Stimulated activated CD4-positive, alpha-beta T cell treated with anti-CD3 and anti-CD28 coated beads, Interleukin-4, amount 100 ng/mL, for 4 hours (primary cell): Measurements from ENCODE around the gene SHANK2.
"Not testable (repeated sequence)": the region's sequence is repeated elsewhere in the genome, so short reads cannot be mapped to it uniquely, and the experiment has no call there.

Source experiments
- DNase-seq, 2 experiments: peaks; one replicate each; pipeline ENCODE4 v3.0.0-alpha.2; 2020

Gene SHANK2

DNA sequence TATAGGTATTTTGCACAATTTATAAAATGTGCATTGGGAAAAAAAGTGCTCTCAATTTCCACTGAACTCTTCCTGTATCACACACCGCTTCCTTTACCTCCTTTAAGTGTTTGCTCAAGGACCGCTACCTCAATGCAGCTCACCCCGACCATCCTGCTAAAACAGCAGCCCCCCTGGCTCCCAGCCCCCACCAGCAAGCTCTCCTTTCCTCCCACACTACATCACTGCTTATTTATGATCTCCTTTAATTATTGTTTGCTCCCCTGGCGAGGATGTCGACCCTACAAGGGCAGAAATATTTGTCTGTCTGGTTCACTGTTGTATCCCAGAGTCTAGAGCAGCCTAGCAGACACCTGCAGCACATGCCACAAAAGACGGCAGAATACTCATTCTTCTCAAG lies 10.0 kb downstream of the SHANK2 start:
- no peak for DNase-seq

DNA sequence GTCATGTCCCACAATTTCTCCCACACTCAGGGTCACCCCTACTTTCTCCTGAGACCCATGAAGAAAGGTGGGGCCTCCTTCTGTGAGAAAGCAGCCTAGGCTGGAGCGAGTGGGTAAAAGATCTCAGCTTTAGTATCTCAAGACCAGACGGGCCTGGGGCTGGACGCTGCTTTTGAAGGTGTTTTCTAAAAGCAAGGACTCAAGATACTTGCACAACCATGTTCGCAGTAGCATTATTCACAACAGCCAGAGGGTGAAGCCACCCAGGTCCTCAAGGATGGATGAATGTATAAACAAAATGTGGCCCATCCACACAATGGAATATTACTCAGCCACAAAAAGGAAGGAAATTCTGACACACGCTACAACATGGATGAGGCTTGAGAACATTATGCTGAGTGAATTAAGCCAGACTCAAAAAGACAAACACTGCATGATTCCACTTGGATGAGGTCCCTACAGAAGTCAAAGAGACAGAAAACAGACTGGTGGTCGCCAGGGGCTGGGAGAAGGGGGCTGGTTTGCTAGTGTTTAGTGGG lies 10.6 kb downstream of the SHANK2 start:
- DNase-seq = no peak

DNA sequence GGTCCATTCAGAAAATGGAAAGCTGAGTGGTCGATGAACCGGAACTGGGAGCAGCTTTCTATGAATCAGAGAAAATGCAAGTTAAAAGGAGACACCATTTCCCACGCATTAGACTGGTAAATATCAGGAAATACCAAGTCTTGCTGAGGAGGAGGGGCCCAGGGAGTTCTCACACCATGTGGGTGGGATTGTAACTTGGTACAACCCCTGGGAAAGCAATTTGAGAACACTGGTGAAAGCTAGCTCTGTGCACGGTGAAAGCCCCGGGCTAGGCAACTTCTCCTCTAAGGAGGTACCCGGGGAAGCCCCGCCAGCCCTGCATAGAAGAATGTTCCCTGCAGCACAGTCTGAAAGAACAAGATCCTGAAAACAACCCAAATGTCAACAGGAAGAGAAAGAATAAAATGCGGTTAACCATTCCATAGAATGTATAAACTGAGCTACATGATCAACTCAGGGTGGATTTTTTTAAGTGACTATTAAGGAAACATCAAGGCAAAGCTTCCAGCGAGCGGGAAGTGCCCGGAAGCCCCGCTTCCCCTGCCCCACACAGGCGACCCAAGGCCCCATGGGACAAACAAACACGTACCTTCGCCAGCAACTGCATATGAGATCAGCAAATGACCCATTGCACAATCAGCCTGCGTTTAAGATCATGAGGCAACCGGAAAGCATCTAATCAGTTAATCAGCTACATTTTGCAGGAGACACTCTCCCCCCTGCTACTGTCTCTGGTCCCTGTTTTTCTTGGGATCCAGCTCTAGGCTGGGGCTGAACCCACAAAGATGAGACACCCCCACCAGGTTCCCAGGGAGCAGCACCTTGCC lies 11.3 kb downstream of the SHANK2 start:
- DNase-seq = no peak

DNA sequence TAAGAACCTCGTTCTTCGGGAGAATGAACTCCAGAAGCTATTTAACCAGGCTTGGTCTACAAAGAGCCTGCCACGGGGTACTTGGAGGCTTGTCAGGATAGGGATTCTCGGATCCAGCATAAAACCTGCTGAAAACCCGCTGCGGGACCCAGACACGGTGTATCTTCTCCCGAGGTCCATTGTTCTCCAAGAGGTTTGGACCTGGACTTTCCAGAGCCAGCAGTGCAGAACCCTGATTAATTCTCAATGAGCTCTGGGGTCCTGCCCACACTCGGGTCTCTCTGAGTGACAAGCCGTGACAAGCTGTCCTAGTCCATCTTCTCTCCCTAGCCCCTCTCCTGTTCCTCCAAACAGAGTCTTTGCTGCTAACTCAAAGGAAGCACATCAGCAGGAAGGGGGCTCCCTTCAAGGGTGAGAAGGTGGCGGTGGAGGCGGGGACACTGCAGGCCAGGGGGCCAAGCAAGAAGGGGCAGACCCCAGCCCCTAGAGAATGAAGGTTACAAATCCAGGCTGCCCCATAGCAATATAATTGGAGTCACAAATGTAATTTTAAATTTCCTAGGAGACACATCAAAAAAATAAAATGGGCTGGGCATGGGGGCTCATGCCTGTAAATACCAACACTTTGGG lies 12.2 kb downstream of the SHANK2 start:
- no peak for DNase-seq

DNA sequence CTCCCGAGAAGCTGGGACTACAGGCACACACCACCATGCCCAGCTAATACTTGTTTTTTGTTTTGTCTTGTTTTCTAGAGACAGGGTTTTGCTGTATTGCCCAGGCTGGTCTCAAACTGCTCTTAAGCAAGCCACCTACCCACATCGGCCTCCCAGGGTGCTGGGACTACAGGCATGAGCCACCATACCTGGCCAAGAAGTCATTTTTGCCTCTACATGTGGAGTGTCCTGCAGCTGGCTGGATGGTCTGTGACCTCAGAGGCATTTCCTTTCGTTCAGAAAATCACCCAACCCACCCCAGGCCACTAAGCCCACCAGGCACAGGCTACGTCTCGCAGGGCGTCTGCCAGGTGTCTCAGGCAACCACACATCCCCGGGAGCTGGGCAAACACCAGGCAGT lies 12.8 kb downstream of the SHANK2 start:
- DNase-seq = no peak

DNA sequence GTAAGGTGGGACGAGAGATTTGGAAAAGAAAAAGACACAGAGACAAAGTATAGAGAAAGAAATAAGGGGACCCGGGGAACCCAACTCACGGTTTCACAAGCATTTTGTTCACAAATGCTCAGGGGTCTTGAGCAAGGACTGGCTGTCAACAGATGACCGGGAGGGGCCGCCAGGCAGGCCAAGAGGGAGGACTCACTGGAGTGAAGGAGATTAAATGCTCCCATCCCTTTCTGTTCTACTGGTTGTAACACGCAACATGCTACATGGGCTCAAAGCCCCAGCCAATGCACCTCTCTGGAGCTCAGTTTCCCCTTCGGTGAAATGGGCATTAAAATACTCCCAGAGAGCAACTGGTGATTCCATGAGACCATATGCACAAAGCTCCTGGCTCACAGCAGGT lies 13.4 kb downstream of the SHANK2 start:
- DNase-seq = no peak

DNA sequence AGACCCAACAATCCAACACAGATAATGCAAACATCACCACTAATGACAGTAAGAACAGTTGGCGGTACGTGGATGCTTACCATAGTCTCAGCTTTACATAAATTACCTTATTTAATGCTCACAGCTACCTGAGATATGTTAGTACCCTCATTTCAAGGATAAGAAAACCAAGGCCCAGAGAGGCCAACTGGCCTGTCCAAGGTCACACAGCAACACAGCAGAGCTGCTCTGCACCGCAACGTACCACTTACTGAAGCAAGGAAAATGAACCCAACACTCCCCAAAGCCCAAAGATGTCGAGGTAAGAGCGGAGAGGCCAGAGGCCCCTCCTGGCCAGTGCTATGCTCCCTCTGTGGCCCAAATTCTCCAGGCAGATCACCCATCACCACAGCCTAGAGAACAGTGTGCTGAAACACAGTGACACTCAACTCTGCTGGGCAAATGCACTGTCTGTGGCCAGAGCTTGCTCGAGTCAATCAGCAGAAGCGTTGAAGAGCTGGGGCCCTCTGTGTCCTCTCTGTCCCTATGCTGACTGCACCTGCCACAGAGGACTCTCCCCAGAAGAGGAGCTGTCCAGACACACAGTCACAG lies 14.0 kb downstream of the SHANK2 start:
- no peak for DNase-seq

DNA sequence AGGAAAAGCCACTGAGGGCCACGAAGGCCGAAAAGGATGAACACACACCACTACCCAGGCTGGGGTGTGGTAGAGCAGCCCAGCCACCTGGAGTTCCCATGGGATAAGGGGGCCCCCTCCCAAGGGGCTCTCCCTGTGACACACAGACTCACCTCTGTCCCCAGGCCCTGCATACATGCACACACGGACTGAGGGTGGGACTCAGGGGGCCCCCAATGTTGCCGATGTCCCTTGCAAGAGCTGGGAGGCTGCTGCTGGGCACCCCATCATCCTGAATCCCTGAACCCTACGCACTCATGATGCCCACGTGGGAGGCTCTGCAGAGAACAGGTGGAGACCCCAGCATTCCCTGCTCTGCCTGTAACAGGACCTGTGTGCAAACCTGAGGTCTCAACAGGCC lies 14.5 kb downstream of the SHANK2 start:
- DNase-seq = no peak

DNA sequence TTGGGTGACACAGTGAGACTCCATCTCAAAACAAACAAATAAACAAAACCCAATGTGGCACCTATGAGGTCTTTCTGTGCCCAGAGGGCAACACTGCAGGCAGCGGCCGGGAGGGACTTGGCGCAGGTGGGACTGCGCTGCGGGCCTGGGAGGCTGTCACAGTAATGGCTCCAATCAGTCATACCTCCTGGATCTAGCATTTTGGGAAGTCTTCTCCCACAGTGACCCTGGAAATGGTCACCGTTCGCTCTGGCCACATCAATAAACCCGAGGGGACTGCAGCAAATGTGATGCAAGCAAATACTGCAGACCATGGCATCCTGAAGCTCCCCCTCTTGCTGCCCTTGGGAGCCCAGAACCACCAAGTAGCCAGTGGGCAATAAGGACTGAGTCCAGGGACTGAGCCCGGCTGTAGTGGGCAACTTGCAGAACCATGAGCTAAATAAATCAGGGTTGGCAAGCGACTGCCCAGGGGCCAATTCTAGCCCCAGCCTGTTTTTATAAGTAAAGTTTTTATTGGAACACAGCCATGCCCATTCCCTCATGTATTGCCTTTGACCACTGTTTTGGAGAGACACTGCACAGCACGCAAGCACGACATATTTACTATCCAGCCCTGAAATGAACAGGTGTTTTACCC lies 15.4 kb downstream of the SHANK2 start:
- no peak for DNase-seq

DNA sequence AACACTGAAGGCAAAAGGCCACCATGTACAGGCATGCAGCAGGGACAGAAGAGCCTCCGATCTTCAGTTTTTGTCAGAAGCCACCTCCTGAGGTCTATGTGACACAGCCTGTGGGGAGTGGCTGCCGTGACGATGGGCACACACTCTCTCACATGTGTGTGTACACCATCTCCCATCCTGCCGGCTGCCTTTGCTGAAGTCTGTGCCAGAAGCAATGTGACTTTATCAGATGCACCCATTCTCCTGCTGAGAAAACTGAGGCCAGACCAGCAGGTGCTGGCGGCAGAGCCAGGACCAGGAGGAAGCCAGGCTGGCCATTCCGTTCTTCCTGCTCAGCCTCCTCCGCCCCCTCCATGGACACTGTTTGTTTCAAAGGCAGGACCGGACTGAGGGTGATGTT lies 16.7 kb downstream of the SHANK2 start:
- no peak for DNase-seq

DNA sequence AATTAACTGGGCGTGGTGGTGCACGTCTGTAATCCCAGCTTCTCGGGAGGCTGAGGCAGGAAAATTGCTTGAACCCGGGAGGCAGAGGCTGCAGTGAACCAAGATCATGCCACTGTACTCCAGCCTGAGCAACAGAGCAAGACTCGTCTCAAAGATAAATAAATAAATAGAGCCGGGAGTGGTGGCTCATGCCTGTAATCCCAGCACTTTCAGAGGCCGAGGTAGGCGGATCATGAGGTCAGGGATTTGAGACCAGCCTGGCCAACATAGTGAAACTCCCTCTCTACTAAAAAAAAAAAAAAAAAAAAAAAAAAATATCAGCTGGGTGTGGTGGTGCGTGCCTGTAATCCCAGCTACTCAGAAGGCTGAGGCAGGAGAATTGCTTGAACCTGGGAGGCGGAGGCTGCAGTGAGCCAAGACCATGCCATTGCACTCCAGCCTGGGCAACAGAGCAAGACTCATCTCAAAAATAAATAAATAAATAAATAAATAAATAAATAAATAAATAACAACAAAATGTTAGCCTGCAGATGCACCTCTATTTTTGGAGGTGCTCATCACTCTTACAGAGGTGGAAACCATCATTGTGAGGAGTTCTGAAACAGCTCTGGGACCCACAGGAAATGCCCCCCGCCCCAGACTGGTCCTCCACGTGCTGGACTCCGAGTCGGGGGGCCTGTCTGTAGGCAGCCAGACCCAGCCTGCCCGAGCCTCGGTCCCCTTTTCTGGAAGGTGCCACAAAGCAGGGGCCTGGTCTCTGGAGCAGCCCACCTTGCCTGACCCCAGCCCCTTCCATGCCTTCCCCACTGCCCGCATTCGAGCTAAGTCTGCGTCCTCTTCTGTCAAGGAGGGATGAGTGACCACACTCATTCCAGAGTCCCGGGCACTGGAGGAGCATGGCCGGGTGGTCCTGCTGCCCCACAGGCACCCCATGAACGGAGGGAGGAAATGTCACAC lies 18.2 kb downstream of the SHANK2 start:
- DNase-seq = not testable (repeated sequence)

DNA sequence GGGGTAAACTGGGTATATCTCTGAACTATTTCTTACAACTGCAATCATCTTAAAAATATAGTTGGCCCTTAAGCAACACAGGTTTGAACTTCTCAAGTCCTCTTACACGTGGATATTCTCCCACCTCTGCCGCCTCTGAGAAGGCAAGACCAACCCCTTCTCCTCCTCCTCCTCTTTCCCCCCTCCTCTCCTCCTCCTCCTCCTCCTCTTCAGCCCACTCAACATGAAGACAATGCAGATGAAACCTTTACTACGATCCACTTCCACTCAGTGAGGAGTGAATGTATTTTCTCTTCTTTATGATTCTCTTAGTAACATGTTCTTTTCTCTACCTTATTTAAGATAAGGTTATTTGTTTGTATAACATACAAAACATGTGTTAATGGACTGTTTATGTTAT lies 20.0 kb downstream of the SHANK2 start:
- DNase-seq = no peak

DNA sequence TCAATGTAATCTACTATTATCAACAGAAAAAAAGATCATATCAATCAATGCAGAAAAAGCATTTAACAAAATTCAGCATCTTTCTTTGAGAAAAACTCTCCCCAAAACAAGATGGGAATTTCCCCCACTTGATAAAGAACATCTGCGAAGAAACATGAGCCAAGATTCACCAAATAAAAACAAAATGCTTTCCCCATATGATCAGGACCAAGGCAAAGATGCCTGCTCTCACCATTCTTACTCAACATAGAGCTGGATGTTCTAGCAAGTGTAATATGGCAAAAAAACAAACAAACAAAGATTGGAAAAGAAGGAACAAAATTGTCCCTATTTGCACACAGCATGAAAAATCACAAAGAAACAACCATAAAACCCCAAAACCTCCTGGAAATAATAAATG lies 23.4 kb downstream of the SHANK2 start:
- no peak for DNase-seq

DNA sequence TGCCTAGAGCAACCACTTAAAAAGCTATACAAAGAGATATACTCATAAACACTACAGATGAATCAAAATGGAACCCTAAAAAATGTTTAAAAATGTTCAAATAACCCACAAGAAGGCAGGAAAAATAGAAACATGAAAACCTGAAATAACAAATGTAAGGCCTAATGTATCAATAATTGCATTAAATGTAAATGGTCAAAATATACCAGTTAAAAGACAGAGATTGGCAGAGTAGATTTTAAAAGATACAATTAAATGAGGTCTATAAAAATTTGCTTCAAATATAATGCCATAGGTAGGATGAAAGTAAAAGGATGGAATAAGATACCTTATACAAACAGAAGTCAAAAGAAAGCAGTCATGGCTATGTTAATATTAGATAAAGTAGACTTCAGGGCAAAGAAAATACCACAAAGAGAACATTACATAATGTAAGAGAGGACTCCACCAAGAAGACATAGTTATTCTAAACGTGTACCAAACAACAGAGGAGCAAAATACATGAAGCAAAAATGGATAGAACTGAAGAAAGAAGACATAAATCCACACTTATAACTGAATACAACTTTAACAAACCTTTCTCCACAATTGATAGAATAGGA lies 25.2 kb downstream of the SHANK2 start:
- DNase-seq = no peak

DNA sequence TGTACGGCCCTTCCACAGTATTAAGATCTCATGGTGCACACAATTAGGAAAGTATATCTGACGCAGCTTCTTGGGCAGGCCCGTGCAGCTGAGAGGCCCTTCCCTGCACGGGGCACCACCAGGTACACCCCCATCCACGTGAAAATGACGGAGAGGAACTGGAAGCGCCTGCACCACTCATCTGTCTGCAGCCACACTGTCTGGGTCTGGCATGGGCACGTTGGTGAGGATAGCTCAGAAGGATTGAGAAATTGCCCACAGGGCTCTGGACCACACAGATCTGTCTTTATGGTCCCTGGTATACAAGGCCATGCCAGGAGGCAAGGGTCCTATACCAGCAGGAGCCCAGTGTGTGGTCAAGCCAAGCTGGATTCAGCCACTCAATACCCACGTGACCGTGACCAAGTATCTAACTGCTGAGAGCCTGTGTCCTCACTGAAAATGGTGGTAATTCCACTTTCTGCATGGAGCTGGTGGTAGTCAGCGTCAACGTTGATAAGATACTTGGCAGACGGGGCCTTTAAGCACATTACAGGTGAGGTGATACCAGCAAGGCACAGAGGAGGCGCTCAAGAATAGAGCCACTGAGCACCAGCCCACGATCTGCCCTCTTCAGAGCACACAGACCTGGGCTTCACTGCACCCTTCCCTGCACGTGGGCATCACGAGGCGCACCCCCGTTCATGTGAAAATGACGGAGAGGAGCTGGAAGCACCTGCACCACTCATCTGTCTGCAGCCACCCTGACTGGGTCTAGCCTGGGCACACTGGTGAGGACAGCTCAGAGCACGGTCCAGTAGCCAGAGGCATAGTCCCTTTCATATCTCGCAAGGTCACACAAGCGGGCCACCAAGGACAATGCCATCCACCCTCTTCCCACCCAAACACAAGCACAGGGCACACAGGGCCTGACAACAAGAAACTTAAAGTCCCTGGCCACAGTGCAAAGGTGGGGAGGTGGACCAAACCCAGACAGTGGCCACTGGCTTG lies 28.4 kb downstream of the SHANK2 start:
- no peak for DNase-seq

DNA sequence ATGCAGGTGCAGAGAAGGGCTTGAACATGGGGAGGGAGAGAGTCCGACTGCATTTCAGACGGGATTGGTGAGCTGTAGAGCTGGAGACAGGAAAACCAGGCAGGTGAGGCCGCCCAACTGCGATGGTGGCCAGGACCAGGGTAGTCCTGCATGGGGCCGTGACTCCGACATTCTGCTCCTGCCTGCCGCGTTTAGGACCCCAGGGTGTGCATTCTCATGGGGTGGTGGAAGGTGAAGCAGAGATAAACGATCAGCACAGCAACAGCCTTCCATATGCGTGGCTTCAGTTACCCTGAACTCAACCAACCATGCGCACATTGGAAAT lies 29.3 kb downstream of the SHANK2 start:
- DNase-seq = no peak

DNA sequence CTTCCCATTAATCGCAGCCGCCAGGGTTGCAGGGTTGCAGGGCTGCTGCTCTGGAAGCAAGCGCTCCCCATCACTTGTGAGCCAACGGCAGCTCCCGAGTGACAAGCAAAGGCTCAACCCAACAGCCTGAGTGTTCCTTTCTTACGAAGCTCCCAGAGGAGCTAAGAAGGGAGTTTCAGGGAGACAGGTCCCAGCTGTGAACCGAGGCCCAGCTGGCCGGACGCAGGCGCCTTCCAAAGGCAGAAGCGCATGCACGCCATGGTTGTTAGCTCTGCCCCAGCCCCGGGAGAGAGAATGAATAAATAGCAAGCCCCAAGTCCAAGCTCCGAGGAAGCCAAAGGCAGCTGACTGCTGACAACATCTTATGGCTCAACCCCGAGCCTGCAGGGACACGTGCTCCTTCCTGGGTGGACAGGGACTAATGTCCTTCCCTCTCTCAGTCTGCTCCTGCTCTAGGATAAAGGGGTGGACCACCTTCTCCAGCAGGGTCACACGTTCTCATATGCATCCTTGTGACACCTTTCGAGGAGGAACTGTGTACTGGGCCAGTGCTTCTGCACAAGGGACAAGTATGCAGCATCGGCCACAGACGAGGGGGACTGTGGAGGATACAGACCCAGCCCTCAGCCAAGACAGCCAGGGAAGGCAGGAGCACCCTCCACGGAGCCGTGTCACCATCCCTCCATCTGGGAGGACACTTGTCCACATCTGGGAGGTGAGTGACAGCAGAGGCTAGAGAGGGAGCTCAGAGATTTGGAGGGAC lies 29.9 kb downstream of the SHANK2 start:
- DNase-seq = no peak

DNA sequence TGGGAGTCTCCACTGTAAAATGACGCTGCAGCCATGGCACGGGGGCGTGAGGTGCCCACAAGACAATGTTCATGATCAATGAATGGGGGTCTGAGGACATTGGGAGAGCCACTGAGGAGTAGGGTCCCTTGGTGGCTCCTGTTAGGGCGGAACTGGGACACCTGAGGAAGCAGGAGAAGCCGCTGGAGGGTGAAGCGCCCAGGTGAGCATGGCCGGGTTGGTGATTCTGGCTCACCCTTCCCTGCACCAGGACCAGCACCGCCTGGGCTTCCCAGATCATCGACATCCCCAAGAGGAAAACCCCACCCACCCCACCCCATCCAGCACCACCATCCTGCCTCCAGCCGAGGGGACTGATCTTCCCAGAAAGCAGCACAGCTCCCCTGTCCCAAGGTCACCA lies 30.6 kb downstream of the SHANK2 start:
- DNase-seq = no peak

DNA sequence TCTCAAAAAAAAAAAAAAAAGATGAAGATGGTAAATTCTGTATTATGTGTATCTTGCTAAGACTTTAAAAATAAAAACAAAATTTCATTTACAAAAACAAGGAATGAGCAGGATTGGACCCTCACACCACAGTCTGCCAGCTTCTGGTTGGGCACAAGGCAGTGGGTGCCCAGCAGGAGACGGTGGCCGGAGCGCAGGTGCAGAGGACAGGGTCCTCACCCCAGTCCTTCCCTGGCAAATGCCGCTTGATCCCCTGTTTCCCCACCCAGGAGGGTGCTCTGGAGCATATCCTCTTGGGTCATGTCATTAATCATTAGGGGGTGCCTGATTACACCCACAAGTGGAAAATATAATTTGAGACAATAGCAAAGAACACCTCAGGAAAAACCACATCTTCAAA lies 31.2 kb downstream of the SHANK2 start:
- DNase-seq = no peak
